HG03108 (cell line): ENCODE measurements around the gene MT1A.
A peak's percentile ranks its signal among the peaks of the same experiment; 100 is the strongest.

Source experiments
- ATAC-seq: cut with Tn5 transposase; IDR thresholded peaks from one replicate; pipeline ENCODE4 v1.9.1; 2021; ENCODE audit warnings: moderate library complexity; ENCODE audit not compliant: unreplicated experiment

The MT1A gene

DNA sequence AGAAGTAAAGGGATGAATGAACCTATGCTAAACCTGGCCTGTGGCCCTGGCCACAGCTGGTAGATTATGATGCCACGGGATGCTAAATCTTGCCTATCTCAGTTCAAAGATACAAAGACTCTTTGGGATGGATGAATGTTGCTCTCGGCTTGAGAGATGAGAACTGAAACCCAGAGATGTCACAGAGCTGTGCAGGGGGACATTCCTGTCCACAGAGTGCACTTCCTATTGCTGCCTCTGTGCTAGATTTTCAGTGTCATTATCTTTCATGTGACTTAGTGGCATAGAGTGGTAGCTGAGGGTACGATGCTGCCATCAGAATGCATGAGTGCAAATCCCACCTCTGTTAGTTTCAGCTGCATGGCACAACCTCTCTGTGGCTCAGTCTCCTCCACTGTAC lies 8.3 kb upstream of the MT1A start:
- peak; percentile 78 for ATAC-seq

DNA sequence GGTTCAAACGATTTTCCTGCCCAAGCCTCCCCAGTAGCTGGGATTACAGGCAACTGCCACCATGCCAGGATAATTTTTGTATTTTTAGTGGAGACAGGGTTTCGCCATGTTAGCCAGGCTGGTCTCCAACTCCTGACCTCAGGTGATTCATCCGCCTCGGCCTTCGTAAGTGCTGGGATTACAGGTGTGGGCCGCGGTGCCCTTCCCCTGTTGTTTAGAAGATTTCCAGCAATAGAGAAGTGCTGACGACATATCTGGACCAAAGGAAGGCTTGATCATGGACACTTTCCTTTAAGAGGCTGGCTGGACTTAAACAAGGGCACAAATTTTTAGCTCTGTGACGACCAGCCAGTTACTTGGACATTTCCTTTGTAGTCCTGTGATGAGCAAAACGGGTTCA lies 7.3 kb upstream of the MT1A start:
- ATAC-seq, result no peak

DNA sequence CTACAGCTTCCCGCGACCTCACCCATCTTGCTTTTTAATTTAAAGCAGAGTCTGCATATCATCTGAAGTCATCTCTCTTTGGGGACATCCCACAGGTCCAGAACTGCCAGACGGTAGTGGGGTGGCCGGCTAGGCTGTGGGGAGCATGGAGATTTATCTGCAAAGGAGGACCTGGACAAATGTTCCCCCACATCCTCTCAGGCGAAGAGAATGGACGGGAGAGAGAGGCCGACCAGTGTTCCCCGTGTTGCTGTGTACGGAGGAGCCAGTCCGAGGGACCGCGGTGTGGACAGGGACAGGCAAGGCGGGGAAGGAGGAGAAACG lies 6.7 kb upstream of the MT1A start:
- no peak for ATAC-seq

DNA sequence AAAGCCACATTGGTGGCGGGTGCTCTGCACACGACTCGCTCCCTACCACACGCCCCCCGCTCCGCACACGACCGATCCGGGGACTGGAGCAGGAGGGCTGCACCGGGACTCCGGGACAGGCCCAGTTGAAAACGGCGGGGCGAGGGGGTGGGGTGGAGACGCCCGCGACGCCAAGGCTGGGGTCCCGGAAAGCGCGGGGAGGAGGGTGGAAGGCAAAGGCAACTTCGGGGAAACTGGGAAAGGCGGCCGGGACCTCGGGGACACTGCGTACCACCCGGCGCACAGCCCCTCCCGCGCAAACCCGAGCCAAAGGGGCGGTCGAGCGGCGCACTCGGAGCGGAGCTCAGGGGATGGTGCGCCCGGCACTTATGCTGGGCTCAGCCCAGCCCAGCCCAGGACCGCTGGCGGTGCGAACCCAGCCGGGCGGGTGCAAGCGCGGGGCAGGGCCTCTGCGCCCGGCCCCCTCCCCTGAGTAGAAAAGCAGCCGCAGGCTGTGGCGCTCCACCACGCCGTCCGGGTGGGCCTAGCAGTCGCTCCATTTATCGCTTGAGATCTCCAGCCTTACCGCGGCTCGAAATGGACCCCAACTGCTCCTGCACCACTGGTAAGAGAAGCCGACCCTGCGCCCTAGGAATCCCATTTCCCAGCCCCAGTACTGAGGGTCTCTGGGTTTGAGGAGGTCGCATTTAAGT lies 6.2 kb upstream of the MT1A start, which contains the start of gene MT1M:
TSS of gene MT1M (plus strand) at position 504 of the 692 bp plus-strand sequence. CDS start at position 577, 73 bp downstream.
- no peak for ATAC-seq

DNA sequence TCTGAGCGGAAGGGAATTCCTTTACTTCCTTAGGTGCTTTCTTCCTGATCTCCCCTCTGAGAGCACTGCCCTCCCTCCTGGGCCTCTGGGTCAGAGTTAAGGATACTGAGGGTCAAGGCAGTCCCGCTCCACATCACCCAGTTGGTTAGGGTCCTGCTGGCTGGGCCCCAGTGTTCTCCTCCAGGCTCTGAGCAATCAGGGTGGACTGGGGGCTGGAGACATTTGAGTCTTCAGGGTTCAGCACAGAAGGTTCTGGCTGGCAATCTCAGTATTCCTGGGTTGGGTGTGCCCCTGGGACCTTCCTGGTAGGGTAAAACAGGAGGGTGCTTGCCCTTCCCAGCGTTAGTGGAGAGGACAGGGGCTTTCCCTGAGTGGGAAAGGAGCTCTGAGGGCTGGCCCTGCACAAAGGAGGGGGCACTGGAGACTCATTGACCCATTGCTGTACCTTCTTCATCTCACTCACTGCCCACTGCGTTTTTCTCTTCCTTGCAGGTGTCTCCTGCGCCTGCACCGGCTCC lies 5.6 kb upstream of the MT1A start:
- ATAC-seq, result no peak

DNA sequence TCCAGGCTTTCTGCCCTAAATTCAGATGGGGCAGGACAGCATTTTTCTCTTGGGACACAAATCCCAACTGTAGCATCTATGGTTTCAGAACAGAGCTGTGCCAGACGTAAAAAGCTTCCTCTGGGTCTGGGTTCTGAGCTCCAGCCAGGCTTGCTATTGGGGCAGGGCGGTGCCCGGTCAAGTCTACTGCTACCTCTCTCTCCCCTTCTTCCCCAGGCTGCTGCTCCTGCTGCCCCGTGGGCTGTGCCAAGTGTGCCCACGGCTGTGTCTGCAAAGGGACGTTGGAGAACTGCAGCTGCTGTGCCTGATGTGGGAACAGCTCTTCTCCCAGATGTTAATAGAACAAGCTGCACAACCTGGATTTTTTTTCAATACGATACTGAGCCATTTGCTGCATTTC lies 4.9 kb upstream of the MT1A start:
- ATAC-seq, result no peak

DNA sequence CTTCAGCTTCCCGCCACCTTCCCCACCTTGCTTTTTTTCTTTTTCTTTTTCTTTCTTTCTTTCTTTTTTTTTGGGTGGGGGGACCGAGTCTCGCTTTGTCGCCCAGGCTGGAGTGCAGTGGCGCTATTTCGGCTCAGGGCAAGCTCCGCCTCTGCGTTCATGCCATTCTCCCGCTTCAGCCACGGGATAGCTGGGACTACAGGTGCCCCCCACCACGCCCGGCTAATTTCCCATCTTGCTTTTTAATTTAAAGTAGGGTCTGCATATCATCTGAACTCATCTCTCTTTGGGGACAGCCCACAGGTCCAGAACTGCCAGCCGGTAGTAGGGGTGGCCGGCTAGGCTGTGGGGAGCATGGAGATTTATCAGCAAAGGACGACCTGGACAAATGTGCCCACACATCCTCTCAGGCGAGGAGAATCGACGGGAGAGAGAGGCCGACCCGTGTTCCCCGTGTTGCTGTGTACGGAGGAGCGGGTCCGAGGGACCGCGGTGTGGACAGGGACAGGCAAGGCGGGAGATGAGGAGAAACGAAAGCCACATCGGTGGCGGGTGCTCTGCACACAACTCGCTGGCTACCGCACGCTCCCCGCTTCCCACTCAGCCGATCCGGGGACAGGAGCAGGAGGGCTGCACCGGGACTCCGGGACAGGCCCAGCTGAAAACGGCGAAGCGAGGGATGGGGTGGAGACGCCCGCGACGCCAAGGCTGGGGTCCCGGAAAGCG lies 3.6 kb upstream of the MT1A start:
- no peak for ATAC-seq

DNA sequence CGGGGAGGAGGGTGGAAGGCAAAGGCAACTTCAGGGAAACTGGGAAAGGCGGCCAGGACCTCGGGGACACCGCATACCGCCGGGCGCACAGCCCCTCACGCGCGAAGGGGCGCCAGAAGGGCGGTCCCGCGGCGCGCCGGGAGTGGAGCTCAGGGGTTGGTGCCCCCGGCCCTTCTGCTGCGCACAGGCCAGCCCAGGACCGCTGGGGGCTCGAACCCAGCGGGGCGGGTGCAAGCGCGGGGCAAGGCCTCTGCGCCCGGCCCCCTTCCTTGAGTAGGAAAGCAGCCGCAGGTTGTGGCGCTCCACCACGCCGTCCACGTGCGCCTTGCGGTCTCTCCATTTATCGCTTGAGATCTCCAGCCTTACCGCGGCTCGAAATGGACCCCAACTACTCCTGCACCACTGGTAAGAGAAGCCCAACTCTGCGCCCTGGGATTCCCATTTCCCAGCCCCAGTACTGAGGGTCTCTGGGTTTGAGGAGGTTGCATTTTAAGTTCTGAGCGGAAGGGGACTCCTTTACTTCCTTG lies 3.0 kb upstream of the MT1A start:
- ATAC-seq, result no peak

DNA sequence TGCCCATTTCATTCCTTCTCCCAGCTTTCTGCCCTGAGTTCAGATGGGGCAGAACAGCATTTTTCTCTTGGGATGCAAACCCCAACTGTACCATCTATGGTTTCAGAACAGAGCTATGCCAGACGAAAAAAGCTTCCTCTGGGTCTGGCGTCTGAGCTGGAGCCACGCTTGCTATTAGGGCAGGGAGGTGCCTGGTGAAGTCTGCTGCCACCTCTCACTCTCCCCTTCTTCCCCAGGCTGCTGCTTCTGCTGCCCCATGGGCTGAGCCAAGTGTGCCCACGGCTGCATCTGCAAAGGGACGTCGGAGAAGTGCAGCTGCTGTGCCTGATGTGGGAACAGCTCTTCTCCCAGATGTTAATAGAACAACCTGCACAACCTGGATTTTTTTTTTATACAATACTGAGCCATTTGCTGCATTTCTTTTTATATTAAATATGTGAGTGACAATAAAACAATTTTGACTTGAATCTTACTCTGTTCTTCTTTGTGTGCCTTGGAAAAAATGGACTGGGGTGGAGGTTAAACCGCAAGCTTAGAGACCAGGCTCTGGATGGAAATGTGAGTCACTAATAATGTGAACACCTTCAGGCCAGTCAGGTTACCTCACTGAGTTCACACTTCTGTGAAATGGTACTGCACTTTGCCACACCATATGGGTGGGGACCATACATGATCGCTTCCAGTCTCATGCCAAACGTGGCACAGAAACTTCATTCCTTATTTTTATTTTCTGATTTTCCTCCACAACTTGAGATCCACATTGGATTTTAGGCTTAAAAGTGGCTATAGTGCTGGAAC lies 1.7 kb upstream of the MT1A start:
- no peak for ATAC-seq

DNA sequence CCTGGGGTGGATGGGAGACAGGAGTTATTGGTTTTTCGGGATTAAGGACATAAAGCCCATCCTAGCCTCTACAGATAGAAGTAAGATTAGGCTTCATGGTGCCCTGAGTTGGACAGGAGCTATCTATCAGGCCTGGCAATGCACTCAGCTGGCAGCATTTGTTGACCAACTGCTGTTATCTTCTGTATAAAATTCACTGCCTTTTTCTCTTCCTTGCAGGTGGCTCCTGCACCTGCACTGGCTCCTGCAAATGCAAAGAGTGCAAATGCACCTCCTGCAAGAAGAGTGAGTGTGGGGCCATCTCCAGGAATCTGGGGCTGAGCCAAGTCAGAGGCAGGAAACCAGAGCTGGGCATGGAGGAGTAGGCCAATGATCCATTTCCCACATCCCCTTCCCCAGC lies 579 bp downstream of the MT1A start:
- ATAC-seq, result no peak

DNA sequence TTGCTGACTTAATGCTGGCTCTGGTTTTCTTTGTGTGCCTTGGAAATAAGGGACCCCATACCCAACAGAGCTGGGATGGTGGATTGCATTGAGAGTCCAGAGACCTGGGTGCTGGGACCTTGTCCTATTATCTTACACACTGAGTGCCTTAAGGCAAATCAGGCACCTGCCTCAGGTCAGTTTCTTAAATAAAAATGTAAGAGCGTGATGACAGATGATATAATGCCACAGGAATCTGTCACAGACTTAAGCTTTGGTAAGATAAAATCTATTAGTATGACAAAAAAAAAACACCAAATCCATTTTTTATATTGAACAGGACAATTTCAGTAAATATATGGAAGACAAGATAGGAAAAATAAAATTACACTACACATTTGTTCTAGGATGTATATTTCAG lies 1.6 kb downstream of the MT1A start:
- ATAC-seq, result no peak

DNA sequence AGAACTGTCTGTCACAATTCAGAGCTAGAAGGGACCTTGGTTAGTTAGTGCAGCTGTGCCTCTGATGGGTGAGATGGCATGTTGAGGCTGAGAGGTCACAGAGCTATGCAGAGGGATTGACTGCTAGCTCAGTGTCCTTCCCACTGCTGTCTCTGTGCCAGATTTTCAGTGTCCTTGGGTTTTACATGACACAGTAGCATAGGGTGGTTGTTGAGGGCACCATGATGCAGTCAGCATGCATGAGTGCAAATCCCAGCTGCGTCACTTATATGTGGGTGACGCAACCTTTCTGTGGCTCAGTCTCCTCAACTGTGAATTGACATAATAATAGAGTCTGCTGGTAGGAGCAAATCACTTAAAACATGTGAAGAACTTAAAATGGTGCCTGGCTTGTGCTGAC lies 2.7 kb downstream of the MT1A start:
- ATAC-seq, result no peak

DNA sequence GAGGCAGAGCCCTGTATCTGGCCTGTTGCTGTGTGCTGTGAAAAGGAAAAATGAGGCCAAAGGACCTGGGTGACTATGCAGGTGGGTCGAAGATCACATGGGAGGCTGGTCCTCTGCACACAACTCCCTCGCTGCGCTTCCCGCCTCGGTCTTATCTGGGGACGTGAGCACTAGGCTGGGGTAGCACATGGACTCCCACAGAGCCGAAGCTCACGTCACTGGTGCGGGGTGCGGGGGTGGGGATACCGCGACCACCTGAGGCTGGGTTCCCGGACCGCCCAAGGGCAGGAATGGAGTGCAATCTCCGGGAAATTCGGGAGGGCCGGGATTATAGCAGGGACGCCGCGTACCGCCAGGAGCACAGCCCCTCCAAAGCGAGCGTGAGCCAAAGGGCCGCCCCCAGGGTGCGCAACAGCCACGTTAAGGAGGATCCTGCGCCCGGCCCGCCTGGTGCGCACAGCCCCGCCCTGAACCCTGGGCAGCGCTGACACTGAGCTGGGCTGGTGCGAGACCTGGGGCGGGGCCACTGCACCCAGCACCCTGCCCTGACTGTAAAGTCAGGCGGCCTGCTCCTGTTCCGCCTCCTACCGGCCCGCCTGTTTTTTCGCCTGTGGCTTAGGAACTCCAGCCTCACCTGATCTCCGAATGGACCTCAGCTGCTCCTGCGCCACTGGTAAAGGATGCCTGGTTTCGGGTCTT lies 4.8 kb downstream of the MT1A start:
- ATAC-seq, result peak; percentile 47

DNA sequence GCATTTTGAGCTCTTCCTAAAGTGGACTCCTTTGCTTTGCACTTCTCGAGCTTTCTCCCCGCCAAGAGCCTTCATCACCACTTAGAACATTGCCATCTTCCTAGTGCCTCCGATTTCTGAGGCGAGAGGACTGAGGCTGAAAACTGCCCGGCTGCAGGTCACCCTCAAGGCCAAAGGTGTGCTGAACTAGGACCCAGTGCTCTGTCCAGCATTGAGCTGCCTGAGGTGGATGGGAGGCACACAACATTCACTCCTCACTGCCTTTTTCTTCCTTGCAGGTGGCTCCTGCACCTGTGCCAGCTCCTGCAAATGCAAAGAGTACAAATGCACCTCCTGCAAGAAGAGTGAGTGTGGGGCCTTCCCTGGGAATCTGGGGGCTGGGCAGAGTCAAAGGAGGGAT lies 5.4 kb downstream of the MT1A start:
- ATAC-seq, result no peak

DNA sequence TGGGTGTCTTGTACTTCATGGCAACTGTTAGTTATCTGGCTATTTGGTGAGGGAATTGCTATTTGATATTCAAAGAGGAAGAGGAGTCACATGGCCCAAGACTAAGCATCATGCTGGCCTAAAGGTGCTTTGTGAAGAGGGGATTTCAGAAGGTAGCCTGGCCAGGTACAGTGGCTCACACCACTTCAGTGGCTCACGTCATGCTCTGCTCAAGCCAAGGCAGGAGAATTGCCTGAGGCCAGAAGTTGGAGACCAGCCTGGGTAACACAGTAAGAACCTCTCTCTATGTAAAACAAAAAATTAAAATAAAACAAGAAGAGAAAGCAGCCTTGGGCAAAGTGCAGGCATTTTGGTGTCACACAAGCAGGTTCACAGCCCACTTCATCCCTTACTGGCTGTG lies 6.8 kb downstream of the MT1A start:
- no peak for ATAC-seq

DNA sequence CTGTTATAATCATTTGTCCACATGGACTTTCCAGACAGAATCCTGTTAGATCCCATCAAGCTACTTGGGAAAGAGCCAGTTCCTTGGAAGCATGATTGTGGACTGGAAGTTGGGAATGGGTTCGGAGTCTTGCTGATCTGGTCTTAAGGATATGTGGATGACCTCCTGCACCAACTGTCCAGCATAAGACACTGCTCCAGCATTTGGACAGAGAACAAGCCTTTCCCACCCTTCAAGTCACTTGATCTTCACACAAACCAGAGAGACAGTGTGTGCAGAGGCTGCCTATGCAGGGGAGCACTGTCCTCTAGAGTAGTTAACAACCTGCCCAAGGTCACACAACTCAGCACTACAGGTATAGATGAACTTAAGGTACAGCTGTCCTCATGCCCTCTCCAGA lies 7.4 kb downstream of the MT1A start:
- no peak for ATAC-seq

DNA sequence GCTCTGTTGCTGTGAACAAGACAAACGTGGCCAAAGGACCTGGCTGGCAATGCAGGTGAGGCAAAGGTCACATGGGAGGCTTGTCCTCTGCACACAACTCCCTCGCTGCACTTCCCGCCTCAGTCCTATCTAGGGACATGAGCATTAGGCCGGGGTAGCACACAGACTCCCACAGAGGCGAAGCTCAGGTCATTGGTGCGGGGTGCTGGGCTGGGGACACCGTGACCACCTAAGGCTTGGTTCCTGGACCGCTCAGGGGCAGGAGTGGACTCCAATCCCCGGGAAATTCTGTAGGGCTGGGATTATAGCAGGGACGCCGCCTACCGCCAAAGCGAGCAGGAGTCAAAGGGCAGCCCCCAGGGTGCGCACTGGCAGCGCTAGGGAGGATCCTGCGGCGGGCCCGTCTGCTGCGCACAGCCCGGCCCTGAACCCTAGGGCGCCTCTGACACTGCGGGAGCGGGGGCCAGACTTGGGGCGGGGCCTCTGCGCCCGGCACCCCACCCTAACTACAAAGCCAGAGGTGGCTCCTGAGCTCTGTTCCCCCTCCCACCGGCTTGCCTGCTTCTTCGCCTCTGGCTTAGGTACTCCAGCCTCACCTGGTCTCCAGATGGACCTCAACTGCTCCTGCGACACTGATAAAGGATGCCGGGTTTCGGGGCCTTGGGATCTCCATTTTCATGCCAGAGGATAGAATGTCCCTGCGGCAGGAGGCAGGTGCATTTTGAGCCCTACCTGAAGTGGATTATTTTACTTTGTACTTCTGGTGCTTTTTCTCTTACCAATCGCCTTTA lies 9.4 kb downstream of the MT1A start:
- ATAC-seq, result no peak

DNA sequence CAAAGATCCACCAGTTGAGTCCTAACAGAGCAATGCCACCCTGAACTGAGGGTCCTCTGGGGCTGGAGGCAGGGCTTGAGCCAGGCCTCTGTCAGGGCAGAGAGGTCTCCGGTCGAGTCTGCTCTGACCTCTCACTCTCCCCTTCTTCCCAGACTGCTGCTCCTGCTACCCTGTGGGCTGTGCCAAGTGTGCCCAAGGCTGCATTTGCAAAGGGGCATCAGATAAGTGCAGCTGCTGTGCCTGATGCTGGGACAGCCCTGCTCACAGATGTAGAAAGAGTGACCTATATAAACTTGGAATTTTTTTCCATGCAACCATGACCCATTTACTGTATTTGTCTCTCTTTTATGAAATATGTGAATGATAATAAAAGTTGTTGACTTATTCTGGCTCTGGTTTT lies 10.8 kb downstream of the MT1A start:
- no peak for ATAC-seq

DNA sequence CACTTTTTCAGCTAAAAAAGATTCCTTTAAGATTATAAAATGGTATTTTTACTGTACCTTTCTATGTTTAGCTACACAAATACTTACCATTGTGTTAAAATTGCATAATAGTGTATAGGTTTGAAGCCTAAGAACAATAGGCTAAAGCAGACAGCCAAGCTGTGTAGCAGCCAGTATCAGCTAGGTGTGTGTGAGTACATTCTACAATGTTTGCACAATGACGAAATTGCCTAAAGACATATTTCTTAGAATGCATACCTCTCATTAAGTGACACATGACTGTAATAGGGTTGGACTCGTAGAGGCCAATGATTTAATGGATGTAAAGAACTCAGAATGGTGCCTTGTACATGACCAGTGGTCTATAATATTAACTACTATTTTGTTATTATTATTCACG lies 11.4 kb downstream of the MT1A start:
- ATAC-seq, result no peak

DNA sequence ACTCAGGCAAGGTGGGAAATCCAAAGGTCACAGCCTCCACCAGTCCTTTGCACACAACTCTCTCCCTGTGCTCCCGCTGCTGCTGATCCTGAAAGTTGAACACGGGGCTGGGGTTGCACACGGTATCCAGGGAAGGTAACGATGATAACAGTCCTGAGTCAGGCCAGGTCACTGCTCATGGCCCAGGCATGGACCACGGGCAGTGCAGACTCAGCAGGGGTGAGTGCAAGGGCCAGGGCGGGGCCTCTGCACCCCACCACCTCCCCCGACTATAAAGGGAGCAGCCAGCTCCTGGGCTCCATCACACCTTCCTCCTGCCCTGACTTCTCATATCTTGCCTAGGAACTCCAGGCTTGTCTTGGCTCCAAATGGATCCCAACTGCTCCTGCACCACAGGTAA lies 13.1 kb downstream of the MT1A start, which contains the start of gene MT1B:
TSS of gene MT1B (plus strand) at position 301 of the 400 bp plus-strand sequence. CDS start at position 369, 68 bp downstream.
- ATAC-seq, result no peak
